ENCODE measurements around the gene GRM7.

The GRM7 gene

GRCh38 chr3:7632305-7632704 lies 771.4 kb downstream of the GRM7 start:
- no peak for TF ChIP-seq CTCF (IDR thresholded peaks at IDR 0.05; ENCODE audit: extremely low read depth, insufficient read depth, missing control alignments)
- no peak for DNase-seq (ENCODE audit: low spot score)
- in situ Hi-C loops (cut with MboI; ENCODE audit: low pct_unique_long_range_greater_than_20kb, low sequenced_read_pairs, unreplicated experiment) = no loop called here

GRCh38 chr3:7637694-7638093 lies 776.8 kb downstream of the GRM7 start:
- TF ChIP-seq CTCF (IDR thresholded peaks at IDR 0.05; ENCODE audit: extremely low read depth, insufficient read depth, missing control alignments) = no peak
- DNase-seq (ENCODE audit: low spot score) = no peak

GRCh38 chr3:7638103-7638502 lies 777.2 kb downstream of the GRM7 start:
- no peak for TF ChIP-seq CTCF (IDR thresholded peaks at IDR 0.05; ENCODE audit: extremely low read depth, insufficient read depth, missing control alignments)
- no peak for DNase-seq (ENCODE audit: low spot score)
- in situ Hi-C loops (cut with MboI; ENCODE audit: low pct_unique_long_range_greater_than_20kb, low sequenced_read_pairs, unreplicated experiment) = no loop called here

More at GRCh38 chr3:7637694-7638093, 776.8 kb downstream of the GRM7 start:
- in situ Hi-C loops (cut with MboI; ENCODE audit: low pct_unique_long_range_greater_than_20kb, low sequenced_read_pairs, unreplicated experiment) = no loop called here

GRCh38 chr3:7640787-7641186 lies 779.9 kb downstream of the GRM7 start:
- no peak for DNase-seq (ENCODE audit: low spot score)
- in situ Hi-C loops (cut with MboI; ENCODE audit: low pct_unique_long_range_greater_than_20kb, low sequenced_read_pairs, unreplicated experiment) = no loop called here
- TF ChIP-seq CTCF (IDR thresholded peaks at IDR 0.05; ENCODE audit: extremely low read depth, insufficient read depth, missing control alignments) = no peak

GRCh38 chr3:7646851-7647250 lies 785.9 kb downstream of the GRM7 start:
- in situ Hi-C loops (cut with MboI; ENCODE audit: low pct_unique_long_range_greater_than_20kb, low sequenced_read_pairs, unreplicated experiment) = no loop called here
- DNase-seq (ENCODE audit: low spot score) = no peak
- no peak for TF ChIP-seq CTCF (IDR thresholded peaks at IDR 0.05; ENCODE audit: extremely low read depth, insufficient read depth, missing control alignments)

GRCh38 chr3:7650466-7650865 lies 789.6 kb downstream of the GRM7 start:
- TF ChIP-seq CTCF (IDR thresholded peaks at IDR 0.05; ENCODE audit: extremely low read depth, insufficient read depth, missing control alignments) = no peak
- DNase-seq (ENCODE audit: low spot score) = no peak
- in situ Hi-C loops (cut with MboI; ENCODE audit: low pct_unique_long_range_greater_than_20kb, low sequenced_read_pairs, unreplicated experiment) = no loop called here

GRCh38 chr3:7651274-7651673 lies 790.4 kb downstream of the GRM7 start:
- no peak for DNase-seq (ENCODE audit: low spot score)
- in situ Hi-C loops (cut with MboI; ENCODE audit: low pct_unique_long_range_greater_than_20kb, low sequenced_read_pairs, unreplicated experiment) = no loop called here
- no peak for TF ChIP-seq CTCF (IDR thresholded peaks at IDR 0.05; ENCODE audit: extremely low read depth, insufficient read depth, missing control alignments)
